K562 (cell line): ENCODE measurements around the gene APBA2.

Source experiments
- EZH2 ChIP-seq: IDR thresholded peaks from 2 replicates; pipeline ENCODE4 v1.6.1; 2012; ENCODE audit warnings: low read depth, mild to moderate bottlenecking, inconsistent platforms, low read length, borderline replicate concordance
- FOSL1 ChIP-seq: fragments of 200-800 bp; sonication (Bioruptor generic); conservative IDR thresholded peaks from 2 replicates; pipeline ENCODE4 v1.6.1; 2016; ENCODE audit warnings: missing genetic modification characterization, missing compliant biosample characterization
- HNRNPUL1 ChIP-seq: fragments of 200-400 bp; formaldehyde crosslinking; IDR thresholded peaks from 2 replicates; pipeline ENCODE4 v1.6.1; 2017; ENCODE audit warnings: low read length
- PREB ChIP-seq: sonication (generic); formaldehyde crosslinking; IDR thresholded peaks from 2 replicates; pipeline ENCODE4 v1.8.1; 2023; ENCODE audit warnings: mild to moderate bottlenecking, missing genetic modification reagents
- TBP ChIP-seq: optimal IDR thresholded peaks from 2 replicates; pipeline ENCODE3; 2011; ENCODE audit warnings: low read depth, low read length, improper control_type of control experiment
- USF1 ChIP-seq: sonication (generic); formaldehyde crosslinking; IDR thresholded peaks from 2 replicates; pipeline ENCODE4 v1.9.0; 2022; ENCODE audit warnings: mild to moderate bottlenecking, missing genetic modification reagents

GRCh38 chr15:28876131-28876844 is 9.5 kb upstream of the APBA2 start:
- no peak for TF ChIP-seq FOSL1 (tag)
- TF ChIP-seq TBP, result no peak
- TF ChIP-seq PREB (CRISPR knock-in tag), result no peak
- TF ChIP-seq EZH2, result no peak
- TF ChIP-seq USF1 (CRISPR knock-in tag), result no peak
- no peak for TF ChIP-seq HNRNPUL1
